K562 (cell line): ENCODE results near the gene FHIT. TPM values are rescaled to one million over a fixed set of nuclear protein-coding genes. Genes with fewer than 3 reads are reported as not detected.

Experiments
- ATAC-seq: fragments of 200-7000 bp; cut with Tn5 transposase; 3 replicates; pipeline ENCODE4 v1.9.1; 2020; ENCODE audit warnings: moderate library complexity
- BruUV-seq: library from RNA; stranded (reverse); fragments of 400-500 nt; replicated peaks from 2 replicates; lab custom pipeline; 2021; lab: Mats Ljungman, UMichigan
- CTCF ChIA-PET: fragments of 300-600 bp; formaldehyde crosslinking; extraction: SDS; loops from one replicate; lab custom pipeline; 2021; ENCODE audit warnings: low intra/inter-chr PET ratio; lab: Yijun Ruan, JAX
- POLR2A ChIA-PET: fragments of 300-600, 350-650 bp; sonication (Branson Sonifier 250); formaldehyde crosslinking; extraction: SDS; loops from one replicate; lab custom pipeline; 2021; ENCODE audit warnings: antibody characterized with exemption, inconsistent platforms; lab: Yijun Ruan, JAX
- DNase-seq, 4 experiments: peaks; one replicate each; pipeline versions ENCODE4 v3.0.0 to v3.0.0-alpha.2; 2011 to 2018; ENCODE audit warnings: low spot score in 3 of 4, mixed read lengths in 3 of 4; ENCODE audit errors: extremely low read depth in 1 of 4
- FAIRE-seq: peaks from 2 replicates; lab custom pipeline; 2011; peaks lifted over from hg19 to GRCh38; lab: Jason Lieb, UNC
- H2AFZ ChIP-seq: 2 replicates; pipeline ENCODE4 v1.6.0; 2011; ENCODE audit warnings: low read depth, low read length, control low read depth, inconsistent platforms
- H3K27ac ChIP-seq: fragments of 200-600 bp; 3 replicates; pipeline ENCODE4 v1.8.0; 2011; ENCODE audit warnings: low read depth, mild to moderate bottlenecking, control low read depth, inconsistent platforms, low read length, moderate library complexity, mixed read lengths; ENCODE audit errors: extremely low read depth
- H3K27me3 ChIP-seq, 2 experiments: fragments of 300-600 bp in 1 of 2; 2 replicates in 1 of 2; 3 replicates in 1 of 2; pipeline versions ENCODE4 v1.6.0 to v1.8.0; 2011; ENCODE audit warnings: inconsistent platforms in 2 of 2, low read length in 2 of 2, mild to moderate bottlenecking in 1 of 2, mixed read lengths in 1 of 2, moderate library complexity in 1 of 2; ENCODE audit not compliant: control insufficient read depth in 2 of 2, insufficient read depth in 2 of 2
- H3K36me3 ChIP-seq: fragments of 300-600 bp; 3 replicates; pipeline ENCODE4 v1.8.0; 2011; ENCODE audit warnings: mild to moderate bottlenecking, low read length, inconsistent platforms; ENCODE audit not compliant: control insufficient read depth, insufficient read depth
- H3K4me1 ChIP-seq, 2 experiments: fragments of 200-600 bp in 1 of 2; replicated peaks in 1 of 2; 2 replicates in 1 of 2; 3 replicates in 1 of 2; pipeline versions ENCODE4 v1.5.1 to v1.8.0; 2011; ENCODE audit warnings: inconsistent platforms in 2 of 2, low read length in 2 of 2, mild to moderate bottlenecking in 1 of 2, mixed read lengths in 1 of 2, moderate library complexity in 1 of 2; ENCODE audit not compliant: control insufficient read depth in 2 of 2, insufficient read depth in 2 of 2
- H3K4me2 ChIP-seq: 2 replicates; pipeline ENCODE4 v1.6.1; 2011; ENCODE audit warnings: low read length, control low read depth, inconsistent platforms, mixed read lengths; ENCODE audit not compliant: insufficient read depth
- H3K4me3 ChIP-seq: fragments of 200-600 bp; sonication (generic), shearing (Covaris generic); 2 replicates; pipeline ENCODE4 v1.5.1; 2016; ENCODE audit warnings: control low read depth, inconsistent platforms
- H3K79me2 ChIP-seq: fragments of 200-600 bp; 3 replicates; pipeline ENCODE4 v1.8.0; 2011; ENCODE audit warnings: low read length, inconsistent platforms; ENCODE audit not compliant: control insufficient read depth, insufficient read depth
- H3K9ac ChIP-seq, 2 experiments: 2 replicates each; pipeline versions ENCODE4 v1.6.0 to v1.6.1; 2011; ENCODE audit warnings: low read depth in 2 of 2, low read length in 2 of 2, control low read depth in 1 of 2, inconsistent platforms in 1 of 2, mild to moderate bottlenecking in 1 of 2, mixed read lengths in 1 of 2; ENCODE audit not compliant: insufficient read depth in 1 of 2
- H3K9me1 ChIP-seq: one replicate; pipeline ENCODE4 v1.6.0; 2011; ENCODE audit warnings: inconsistent platforms, mild to moderate bottlenecking, low read length, moderate library complexity; ENCODE audit not compliant: control insufficient read depth, insufficient read depth
- H3K9me3 ChIP-seq: replicated peaks from 2 replicates; pipeline ENCODE4 v1.5.1; 2011; ENCODE audit warnings: low read depth, low read length, inconsistent platforms; ENCODE audit not compliant: control insufficient read depth, insufficient read depth
- H4K20me1 ChIP-seq: replicated peaks from 2 replicates; pipeline ENCODE4 v1.6.1; 2011; ENCODE audit warnings: low read length, inconsistent platforms, mixed read lengths; ENCODE audit not compliant: control insufficient read depth, insufficient read depth
- EP400 ChIP-seq: fragments of 450-650 bp; IDR thresholded peaks from 2 replicates; pipeline ENCODE4 v1.6.1; 2017; ENCODE audit warnings: antibody characterized with exemption, mild to moderate bottlenecking, moderate library complexity
- HMG20B ChIP-seq: fragments of 250-450 bp; sonication (Bioruptor Pico); IDR thresholded peaks from 2 replicates; pipeline ENCODE4 v1.5.0; 2021; ENCODE audit warnings: mild to moderate bottlenecking
- MYC ChIP-seq, 2 experiments: fragments of 250-450 bp in 1 of 2; sonication (Bioruptor Pico) in 1 of 2; IDR thresholded peaks; 2 replicates each; pipeline versions ENCODE4 v1.5.1 to v1.6.1; 2012 to 2021; ENCODE audit warnings: low read depth in 2 of 2, borderline replicate concordance in 1 of 2, improper control_type of control experiment in 1 of 2, low read length in 1 of 2, mild to moderate bottlenecking in 1 of 2, moderate library complexity in 1 of 2
- POU5F1 ChIP-seq: fragments of 150-350 bp; IDR thresholded peaks from 2 replicates; pipeline ENCODE4 v1.6.1; 2014; ENCODE audit warnings: borderline replicate concordance, low read length, low read depth, mild to moderate bottlenecking; ENCODE audit not compliant: partially characterized antibody
- RCOR1 ChIP-seq, 2 experiments: IDR thresholded peaks; 2 replicates each; pipeline ENCODE4 v1.6.1; 2012; ENCODE audit warnings: low read depth in 2 of 2, low read length in 2 of 2, borderline replicate concordance in 1 of 2, improper control_type of control experiment in 1 of 2
- TARDBP ChIP-seq: fragments of 450-650 bp; IDR thresholded peaks from 2 replicates; pipeline ENCODE4 v1.6.1; 2016
- TCF7 ChIP-seq: sonication (generic); IDR thresholded peaks from 2 replicates; pipeline ENCODE4 v1.6.1; 2016; ENCODE audit warnings: antibody characterized with exemption, borderline replicate concordance
- ZNF232 ChIP-seq: sonication (generic); formaldehyde crosslinking; IDR thresholded peaks from 2 replicates; pipeline ENCODE4 v1.8.0; 2022; ENCODE audit warnings: mild to moderate bottlenecking, missing genetic modification reagents
- ZNF274 ChIP-seq: IDR thresholded peaks from 2 replicates; pipeline ENCODE4 v1.6.1; 2011; ENCODE audit warnings: low read depth, mild to moderate bottlenecking, low read length, moderate library complexity, borderline replicate concordance
- ZNF699 ChIP-seq: fragments of 250-450 bp; sonication (Bioruptor Pico); IDR thresholded peaks from 2 replicates; pipeline ENCODE4 v1.8.0; 2021; ENCODE audit warnings: mild to moderate bottlenecking, moderate library complexity; ENCODE audit not compliant: insufficient replicate concordance
- WGBS: fragments of 100-300 bp; shearing (Covaris generic); methylation state at CpG from one replicate; pipeline ENCODE4 v1.1.6; 2016; ENCODE audit warnings: low coverage, mixed read lengths; ENCODE audit not compliant: insufficient coverage; ENCODE audit errors: missing lambda C conversion rate; 5-methylcytosine and 5-hydroxymethylcytosine counted together
- in situ Hi-C: fragments of 300-500 bp; cut with MboI; formaldehyde crosslinking; loops from 4 replicates; pipeline ENCODE4 v1.15.0; 2018; ENCODE audit warnings: inconsistent platforms, mixed read lengths
- intact Hi-C: fragments of 100-400 bp; cut with micrococcal nuclease; formaldehyde crosslinking; loops from 2 replicates; pipeline ENCODE4 v1.14.2; 2022
- polyA plus RNA-seq, 8 experiments: library from polyadenylated mRNA; depleted of rRNA in 4 of 8; stranded (reverse) in 5 of 8; unstranded in 3 of 8; fragments of >200 nt; fragmentation: Nextera tagmentation in 2 of 8; fragmentation: Illumina TruSeq in 1 of 8; extraction: Ambion mirVana in 2 of 8; extraction: Trizol in 1 of 8; gene quantifications; 2 replicates each; pipeline versions ENCODE4 v1.2.1 to v1.2.3, GENCODE V29; 2011 to 2014; ENCODE audit warnings: inconsistent platforms in 1 of 8, missing spikeins in 1 of 8
- total RNA-seq, 7 experiments: library from RNA; depleted of rRNA in 6 of 7; stranded (reverse); fragments of >200 nt in 6 of 7; fragmentation: Illumina TruSeq in 2 of 7; extraction: Trizol in 2 of 7; gene quantifications; 2 replicates each; pipeline versions ENCODE4 v1.2.1 to v1.2.3, GENCODE V29; 2011 to 2021; ENCODE audit warnings: low replicate concordance in 1 of 7
- TF ChIP-seq, protein P1 (sequence below): fragments of 250-450 bp; sonication (Bioruptor Pico); IDR thresholded peaks from 2 replicates; pipeline ENCODE4 v1.8.0; 2021; ENCODE audit warnings: moderate library complexity, mild to moderate bottlenecking, inconsistent platforms
- TF ChIP-seq, protein P2 (sequence below): fragments of 450-650 bp; formaldehyde crosslinking; conservative IDR thresholded peaks from 2 replicates; pipeline ENCODE4 v1.4.0; 2022; ENCODE audit warnings: mild to moderate bottlenecking, missing genetic modification characterization
- TF ChIP-seq, protein P3 (sequence below): fragments of 250-450 bp; sonication (Bioruptor Pico); IDR thresholded peaks from 2 replicates; pipeline ENCODE4 v1.5.0; 2022; ENCODE audit warnings: mild to moderate bottlenecking
- TF ChIP-seq, protein P4 (sequence below): fragments of 450-650 bp; IDR thresholded peaks from 2 replicates; pipeline ENCODE4 v1.6.1; 2018; ENCODE audit not compliant: partially characterized antibody

The FHIT gene
- total and polyA plus RNA-seq, 9 of the 15 experiments (the other 6 are each of a cell fraction or from before 2014, with no cell fraction given) = 1.7 to 9.1 (median 4.3) TPM

DNA sequence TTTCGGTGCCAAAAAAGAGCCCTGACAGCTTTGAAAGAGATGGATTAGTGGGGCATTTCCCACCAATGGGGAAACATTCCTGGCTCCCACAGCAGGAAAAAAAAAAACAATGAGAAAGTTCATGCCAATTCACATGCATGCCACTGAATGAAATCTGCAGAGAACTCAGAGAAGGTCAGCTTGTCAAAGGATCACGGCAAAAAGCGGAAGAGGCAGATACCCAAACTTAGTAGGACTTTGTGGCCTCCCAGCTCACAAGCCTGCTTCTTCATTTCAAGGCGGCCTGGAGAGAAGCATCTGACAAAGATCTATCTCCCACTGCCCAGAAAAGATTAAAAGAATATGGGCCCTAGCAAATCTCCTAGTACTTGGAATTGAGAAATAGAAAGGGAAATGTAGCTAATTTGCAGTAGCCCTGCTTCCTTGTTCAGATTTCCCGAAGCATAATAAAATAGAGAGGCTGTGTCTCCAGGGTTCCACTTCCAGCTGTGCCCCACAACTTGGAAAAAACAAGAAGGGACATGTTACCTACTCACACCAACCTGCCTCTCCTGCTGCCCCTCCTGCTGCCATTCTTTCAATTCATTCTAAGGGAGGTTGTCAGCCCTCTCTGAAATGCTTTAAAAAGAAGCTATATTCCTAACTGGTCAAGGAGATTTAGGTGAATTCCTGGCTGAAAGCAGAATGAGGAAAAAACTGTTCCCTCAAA is 170.4 kb downstream of the FHIT start:
- H3K4me2 ChIP-seq = no peak overlapping the region
- no peaks in the 10 kb centered on the region for H3K4me1 ChIP-seq
- intact Hi-C loops (no loop called here), in situ Hi-C loops (no loop called here)
- H3K27ac ChIP-seq = no peak overlapping the region
- no peaks in the 10 kb centered on the region for H3K79me2 ChIP-seq
- no peak overlapping the region for H2AFZ ChIP-seq
- no peaks in the 10 kb centered on the region for H3K9me1 ChIP-seq
- no peak overlapping the region for H3K9ac ChIP-seq
- WGBS = 45% methylated on average over 5 of the region's 5 CpGs
- ATAC-seq (no peak), FAIRE-seq (no peak), DNase-seq (no peak)
- POLR2A ChIA-PET = interaction anchor here (1.0 kb wide), 1 partner anchor 13 kb away, joined by 3 read pairs; no protein-coding TSS in a partner anchor
- no peaks in the 10 kb centered on the region for H4K20me1 ChIP-seq
- H3K4me3 ChIP-seq = no peak overlapping the region
- H3K27me3 ChIP-seq = no peaks in the 10 kb centered on the region
- no TSS peak for BruUV-seq
- no peaks in the 10 kb centered on the region for H3K36me3 ChIP-seq
- no peaks in the 10 kb centered on the region for H3K9me3 ChIP-seq
- CTCF ChIA-PET = no interaction called here
- TF ChIP-seq RCOR1 (IDR thresholded peaks at IDR 0.05; ENCODE audit: borderline replicate concordance in 1 of 2, low read depth in 2 of 2, low read length in 2 of 2) (no peak), EP400 (no peak), POU5F1 (no peak), ZNF274 (no peak), ZNF232 (no peak), HMG20B (no peak), TARDBP (no peak), ZNF699 (CRISPR knock-in tag) (no peak), MYC (IDR thresholded peaks at IDR 0.05; ENCODE audit: low read depth, low read length) (no peak), MYC (CRISPR knock-in tag; IDR thresholded peaks at IDR 0.05; ENCODE audit: borderline replicate concordance, low read depth) (no peak), TCF7 (no peak)
- TF ChIP-seq, protein P1, sequence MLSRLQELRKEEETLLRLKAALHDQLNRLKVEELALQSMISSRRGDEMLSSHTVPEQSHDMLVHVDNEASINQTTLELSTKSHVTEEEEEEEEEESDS (CRISPR knock-in tag) = no peak
- TF ChIP-seq, protein P2, sequence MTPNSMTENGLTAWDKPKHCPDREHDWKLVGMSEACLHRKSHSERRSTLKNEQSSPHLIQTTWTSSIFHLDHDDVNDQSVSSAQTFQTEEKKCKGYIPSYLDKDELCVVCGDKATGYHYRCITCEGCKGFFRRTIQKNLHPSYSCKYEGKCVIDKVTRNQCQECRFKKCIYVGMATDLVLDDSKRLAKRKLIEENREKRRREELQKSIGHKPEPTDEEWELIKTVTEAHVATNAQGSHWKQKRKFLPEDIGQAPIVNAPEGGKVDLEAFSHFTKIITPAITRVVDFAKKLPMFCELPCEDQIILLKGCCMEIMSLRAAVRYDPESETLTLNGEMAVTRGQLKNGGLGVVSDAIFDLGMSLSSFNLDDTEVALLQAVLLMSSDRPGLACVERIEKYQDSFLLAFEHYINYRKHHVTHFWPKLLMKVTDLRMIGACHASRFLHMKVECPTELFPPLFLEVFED = no peak
- TF ChIP-seq, protein P3, sequence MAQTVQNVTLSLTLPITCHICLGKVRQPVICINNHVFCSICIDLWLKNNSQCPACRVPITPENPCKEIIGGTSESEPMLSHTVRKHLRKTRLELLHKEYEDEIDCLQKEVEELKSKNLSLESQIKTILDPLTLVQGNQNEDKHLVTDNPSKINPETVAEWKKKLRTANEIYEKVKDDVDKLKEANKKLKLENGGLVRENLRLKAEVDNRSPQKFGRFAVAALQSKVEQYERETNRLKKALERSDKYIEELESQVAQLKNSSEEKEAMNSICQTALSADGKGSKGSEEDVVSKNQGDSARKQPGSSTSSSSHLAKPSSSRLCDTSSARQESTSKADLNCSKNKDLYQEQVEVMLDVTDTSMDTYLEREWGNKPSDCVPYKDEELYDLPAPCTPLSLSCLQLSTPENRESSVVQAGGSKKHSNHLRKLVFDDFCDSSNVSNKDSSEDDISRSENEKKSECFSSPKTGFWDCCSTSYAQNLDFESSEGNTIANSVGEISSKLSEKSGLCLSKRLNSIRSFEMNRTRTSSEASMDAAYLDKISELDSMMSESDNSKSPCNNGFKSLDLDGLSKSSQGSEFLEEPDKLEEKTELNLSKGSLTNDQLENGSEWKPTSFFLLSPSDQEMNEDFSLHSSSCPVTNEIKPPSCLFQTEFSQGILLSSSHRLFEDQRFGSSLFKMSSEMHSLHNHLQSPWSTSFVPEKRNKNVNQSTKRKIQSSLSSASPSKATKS = no peak
- TF ChIP-seq, protein P4, sequence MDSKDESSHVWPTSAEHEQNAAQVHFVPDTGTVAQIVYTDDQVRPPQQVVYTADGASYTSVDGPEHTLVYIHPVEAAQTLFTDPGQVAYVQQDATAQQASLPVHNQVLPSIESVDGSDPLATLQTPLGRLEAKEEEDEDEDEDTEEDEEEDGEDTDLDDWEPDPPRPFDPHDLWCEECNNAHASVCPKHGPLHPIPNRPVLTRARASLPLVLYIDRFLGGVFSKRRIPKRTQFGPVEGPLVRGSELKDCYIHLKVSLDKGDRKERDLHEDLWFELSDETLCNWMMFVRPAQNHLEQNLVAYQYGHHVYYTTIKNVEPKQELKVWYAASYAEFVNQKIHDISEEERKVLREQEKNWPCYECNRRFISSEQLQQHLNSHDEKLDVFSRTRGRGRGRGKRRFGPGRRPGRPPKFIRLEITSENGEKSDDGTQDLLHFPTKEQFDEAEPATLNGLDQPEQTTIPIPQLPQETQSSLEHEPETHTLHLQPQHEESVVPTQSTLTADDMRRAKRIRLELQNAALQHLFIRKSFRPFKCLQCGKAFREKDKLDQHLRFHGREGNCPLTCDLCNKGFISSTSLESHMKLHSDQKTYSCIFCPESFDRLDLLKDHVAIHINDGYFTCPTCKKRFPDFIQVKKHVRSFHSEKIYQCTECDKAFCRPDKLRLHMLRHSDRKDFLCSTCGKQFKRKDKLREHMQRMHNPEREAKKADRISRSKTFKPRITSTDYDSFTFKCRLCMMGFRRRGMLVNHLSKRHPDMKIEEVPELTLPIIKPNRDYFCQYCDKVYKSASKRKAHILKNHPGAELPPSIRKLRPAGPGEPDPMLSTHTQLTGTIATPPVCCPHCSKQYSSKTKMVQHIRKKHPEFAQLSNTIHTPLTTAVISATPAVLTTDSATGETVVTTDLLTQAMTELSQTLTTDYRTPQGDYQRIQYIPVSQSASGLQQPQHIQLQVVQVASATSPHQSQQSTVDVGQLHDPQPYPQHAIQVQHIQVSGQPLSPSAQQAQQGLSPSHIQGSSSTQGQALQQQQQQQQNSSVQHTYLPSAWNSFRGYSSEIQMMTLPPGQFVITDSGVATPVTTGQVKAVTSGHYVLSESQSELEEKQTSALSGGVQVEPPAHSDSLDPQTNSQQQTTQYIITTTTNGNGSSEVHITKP = no peak
